Trophoblast cell (in vitro differentiated cells and primary cell): ENCODE measurements around the gene ACTG1.

ENCODE experiments used
- DNase-seq, 2 donors: peaks; one replicate each; pipeline ENCODE4 v3.0.0-alpha.2; 2016
- H2AFZ ChIP-seq: 2 replicates; pipeline ENCODE4 v1.6.1; 2013; ENCODE audit warnings: low read length, moderate library complexity, mild to moderate bottlenecking; ENCODE audit not compliant: insufficient read depth, poor library complexity
- H2AK5ac ChIP-seq: 2 replicates; pipeline ENCODE4 v1.6.1; 2013; ENCODE audit warnings: mild to moderate bottlenecking, low read length
- H2BK120ac ChIP-seq: 2 replicates; pipeline ENCODE4 v1.6.1; 2013; ENCODE audit warnings: low read length, mild to moderate bottlenecking, moderate library complexity; ENCODE audit not compliant: insufficient read depth, poor library complexity
- H2BK12ac ChIP-seq: 2 replicates; pipeline ENCODE4 v1.6.1; 2013; ENCODE audit warnings: mild to moderate bottlenecking, low read length, moderate library complexity
- H2BK5ac ChIP-seq: 2 replicates; pipeline ENCODE4 v1.6.1; 2013; ENCODE audit warnings: low read length, low read depth, moderate library complexity, mild to moderate bottlenecking; ENCODE audit not compliant: poor library complexity
- H3K14ac ChIP-seq: 2 replicates; pipeline ENCODE4 v1.6.1; 2013; ENCODE audit warnings: mild to moderate bottlenecking, low read length
- H3K18ac ChIP-seq: 2 replicates; pipeline ENCODE4 v1.6.1; 2013; ENCODE audit warnings: mild to moderate bottlenecking, low read length
- H3K23ac ChIP-seq: 2 replicates; pipeline ENCODE4 v1.6.1; 2013; ENCODE audit warnings: low read length
- H3K27ac ChIP-seq: 2 replicates; pipeline ENCODE4 v1.5.1; 2013; ENCODE audit warnings: low read depth, mild to moderate bottlenecking, inconsistent platforms, low read length, moderate library complexity
- H3K27me3 ChIP-seq: 2 replicates; pipeline ENCODE4 v1.6.1; 2013; ENCODE audit warnings: inconsistent platforms, mild to moderate bottlenecking, low read length, moderate library complexity; ENCODE audit not compliant: insufficient read depth
- H3K36me3 ChIP-seq, 2 experiments: 1 replicate in 1 of 2; 2 replicates in 1 of 2; pipeline ENCODE4 v1.6.1; 2013; ENCODE audit warnings: low read length in 2 of 2, mild to moderate bottlenecking in 2 of 2, moderate library complexity in 1 of 2; ENCODE audit not compliant: insufficient read depth in 2 of 2, control insufficient read depth in 1 of 2
- H3K4ac ChIP-seq: 2 replicates; pipeline ENCODE4 v1.6.1; 2013; ENCODE audit warnings: low read depth, mild to moderate bottlenecking, low read length, moderate library complexity
- H3K4me1 ChIP-seq, 2 experiments: 1 replicate in 1 of 2; 2 replicates in 1 of 2; pipeline ENCODE4 v1.6.1; 2013; ENCODE audit warnings: low read length in 2 of 2, mild to moderate bottlenecking in 2 of 2, moderate library complexity in 1 of 2; ENCODE audit not compliant: insufficient read depth in 2 of 2, control insufficient read depth in 1 of 2
- H3K4me2 ChIP-seq: 2 replicates; pipeline ENCODE4 v1.6.1; 2013; ENCODE audit warnings: inconsistent platforms, mild to moderate bottlenecking, low read length, moderate library complexity
- H3K4me3 ChIP-seq: 2 replicates; pipeline ENCODE4 v1.5.1; 2013; ENCODE audit warnings: mild to moderate bottlenecking, low read depth, low read length, inconsistent platforms
- H3K79me1 ChIP-seq: one replicate; pipeline ENCODE4 v1.6.1; 2013; ENCODE audit warnings: low read length
- H3K79me2 ChIP-seq: 2 replicates; pipeline ENCODE4 v1.6.1; 2013; ENCODE audit warnings: low read length, mild to moderate bottlenecking; ENCODE audit not compliant: control insufficient read depth, insufficient read depth, poor library complexity
- H3K9ac ChIP-seq: 2 replicates; pipeline ENCODE4 v1.6.1; 2013; ENCODE audit warnings: mild to moderate bottlenecking, low read length
- H3K9me3 ChIP-seq: 2 replicates; pipeline ENCODE4 v1.6.1; 2013; ENCODE audit warnings: low read depth, mild to moderate bottlenecking, control low read depth, inconsistent platforms, low read length; ENCODE audit not compliant: insufficient read depth
- H4K12ac ChIP-seq: 2 replicates; pipeline ENCODE4 v1.6.1; 2013; ENCODE audit warnings: low read depth, mild to moderate bottlenecking, low read length, moderate library complexity
- H4K8ac ChIP-seq: 2 replicates; pipeline ENCODE4 v1.6.1; 2013; ENCODE audit warnings: low read depth, mild to moderate bottlenecking, low read length, moderate library complexity
- H4K91ac ChIP-seq: one replicate; pipeline ENCODE4 v1.6.1; 2013; ENCODE audit warnings: low read depth, mild to moderate bottlenecking, low read length, moderate library complexity
- WGBS: extraction: QIAGEN DNeasy Blood & Tissue Kit; methylation state at CpG from one replicate; pipeline ENCODE4 v1.1.7; 2013; ENCODE audit warnings: missing lambda C conversion rate; ENCODE audit not compliant: insufficient read length, insufficient coverage; ENCODE audit errors: extremely low coverage; 5-methylcytosine and 5-hydroxymethylcytosine counted together

Gene ACTG1

DNA sequence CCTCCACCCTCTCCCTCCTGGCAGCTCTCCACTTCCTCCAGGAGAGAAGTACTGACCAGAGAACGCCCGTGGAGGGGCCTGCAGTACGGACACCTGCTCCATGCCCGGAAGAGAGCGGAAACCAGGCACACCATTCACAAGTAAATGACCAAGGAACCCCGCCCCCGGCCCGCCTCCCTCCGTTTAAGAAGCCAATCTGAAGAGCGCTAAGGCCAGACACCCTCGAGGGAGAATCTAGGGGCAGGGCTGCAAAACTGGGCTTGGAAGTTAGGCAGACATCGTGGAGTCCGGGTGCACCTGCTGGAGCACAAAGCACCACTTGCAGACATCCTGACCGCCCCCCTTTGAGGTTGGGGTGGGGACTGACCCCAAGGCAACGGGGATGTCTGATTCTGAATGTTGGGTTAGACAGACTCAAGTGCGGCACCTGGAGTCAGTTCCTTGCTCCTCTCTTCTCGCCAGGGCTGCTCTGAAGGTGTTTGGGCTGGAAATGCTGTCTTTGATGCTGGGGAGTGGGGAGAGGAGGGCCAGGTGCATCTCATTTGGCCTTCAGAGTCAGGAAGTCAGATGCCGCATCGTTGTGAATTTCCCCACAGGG, 40.5 kb upstream of the ACTG1 start:
- Histone ChIP-seq H3K14ac (no peak overlapping the region), H3K23ac (no peak overlapping the region), H2BK5ac (no peak overlapping the region), H3K27me3 (no peaks in the 10 kb centered on the region), H3K4me3 (peak overlapping the region; percentile 98), H2BK12ac (no peak overlapping the region), H3K4me1 (peaks cover 2 to 15% of the 10 kb centered on the region in 2 experiments), H3K79me2 (peaks cover 9% of the 10 kb centered on the region), H3K79me1 (peaks cover 9% of the 10 kb centered on the region), H3K18ac (no peak overlapping the region), H4K8ac (no peak overlapping the region), H2AK5ac (no peak overlapping the region), H3K4ac (no peak overlapping the region), H2BK120ac (no peak overlapping the region), H3K9me3 (no peaks in the 10 kb centered on the region), H2AFZ (peak overlapping the region; percentile 11), H3K9ac (peak overlapping the region; percentile 90), H4K91ac (peak overlapping the region; percentile 71), H4K12ac (no peak overlapping the region), H3K4me2 (peak overlapping the region; percentile 90), H3K27ac (peak overlapping the region; percentile 75), H3K36me3 (peaks cover 40 to 45% of the 10 kb centered on the region in 2 experiments)
- no CpG with 5 or more reads among the region's 19 CpGs for WGBS
- DNase-seq, result peak; percentile 77 to 78

DNA sequence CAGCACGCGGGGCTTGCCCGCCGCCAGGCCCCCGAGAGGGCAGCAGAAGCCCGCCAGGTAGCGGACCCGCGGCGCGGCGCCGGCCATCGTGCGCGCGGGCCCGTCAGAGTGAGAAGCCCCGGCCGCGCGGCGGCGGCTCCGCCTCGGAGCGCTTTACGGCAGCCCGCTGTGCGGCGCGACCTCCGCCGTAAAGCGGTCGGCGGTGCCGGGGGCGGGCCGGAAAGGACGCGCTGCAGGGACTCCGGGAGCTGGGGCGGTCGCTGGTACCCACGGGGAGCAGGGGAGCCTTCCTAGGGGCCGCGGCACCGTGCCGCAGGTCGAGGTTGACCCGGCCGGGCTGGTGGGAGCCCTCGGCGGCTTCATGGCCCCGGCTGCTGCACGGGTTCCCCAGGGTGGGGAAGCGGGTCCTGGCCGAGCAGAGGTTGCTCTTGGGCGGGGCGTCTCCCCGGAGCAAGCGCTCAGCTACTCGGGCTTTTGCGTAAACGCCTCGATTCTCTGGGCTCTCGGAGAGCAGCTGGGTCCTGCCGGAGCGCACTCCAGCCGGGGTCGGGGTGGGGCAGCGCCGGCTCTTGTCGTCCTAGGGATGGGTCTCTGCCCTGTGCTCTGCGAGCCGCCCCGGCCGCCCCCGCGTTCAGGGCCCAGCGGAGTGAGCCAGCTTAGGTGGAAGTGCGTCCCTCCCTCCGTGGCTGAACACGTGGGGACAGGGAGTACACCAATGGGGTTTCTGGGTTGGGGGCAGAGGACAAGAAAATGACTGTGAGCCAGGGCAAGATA, 39.8 kb upstream of the ACTG1 start, which contains the start of gene FAAP100:
Gene FAAP100 (minus strand): TSS at position 110 of the 774 bp plus-strand sequence. CDS start 23 bp downstream, at position 87.
- peak; percentile 72 to 88 for DNase-seq

DNA sequence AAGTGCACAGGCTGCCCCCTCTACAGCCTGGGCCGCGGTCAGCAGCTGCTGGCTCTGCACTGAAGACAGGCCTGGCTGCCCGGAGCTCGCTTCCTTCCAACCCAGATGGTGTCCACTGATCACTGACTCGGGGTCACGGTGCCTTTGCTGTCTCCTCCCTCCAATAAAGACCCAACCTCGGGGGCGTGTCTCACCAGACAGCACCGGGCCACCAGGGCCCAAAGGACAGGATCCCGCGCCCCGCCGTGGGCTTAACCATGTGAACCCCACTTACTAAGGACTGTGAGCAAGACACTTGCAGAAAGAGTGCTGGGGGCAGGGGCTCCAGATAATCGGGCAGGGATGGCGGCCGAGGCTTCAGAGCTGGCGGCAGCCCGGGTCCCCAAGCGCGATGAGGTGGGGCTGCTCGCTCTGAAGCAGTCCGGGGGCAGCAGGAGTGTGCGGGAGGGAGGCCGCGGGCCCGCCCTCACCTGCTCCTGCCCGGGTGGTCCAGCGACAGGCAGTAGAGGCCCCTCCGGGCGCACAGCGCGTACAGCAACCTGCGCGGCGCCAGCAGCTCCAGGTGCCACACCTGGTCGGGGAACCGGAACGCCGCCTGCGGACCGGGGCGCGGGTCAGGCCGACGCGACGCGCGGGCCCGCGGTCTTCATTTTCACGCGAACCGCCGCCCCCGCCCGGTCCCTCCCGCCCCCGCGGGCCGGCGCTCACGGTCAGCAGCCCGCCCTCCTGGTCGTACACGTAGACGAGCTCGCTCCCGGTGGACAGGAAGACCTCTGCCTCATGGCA, 39.1 kb upstream of the ACTG1 start:
- peak overlapping the region; percentile 74 for H4K12ac ChIP-seq
- H3K14ac ChIP-seq, result peak overlapping the region; percentile 95
- peak overlapping the region; percentile 80 for H2BK120ac ChIP-seq
- peak overlapping the region; percentile 23 for H2AK5ac ChIP-seq
- H4K8ac ChIP-seq, result peak overlapping the region; percentile 97
- H3K23ac ChIP-seq, result no peak overlapping the region
- peak overlapping the region; percentile 91 for H3K9ac ChIP-seq
- H4K91ac ChIP-seq, result peak overlapping the region; percentile 95
- peak overlapping the region; percentile 94 for H2AFZ ChIP-seq
- H3K27me3 ChIP-seq, result no peaks in the 10 kb centered on the region
- peaks cover 40 to 45% of the 10 kb centered on the region in 2 experiments for H3K36me3 ChIP-seq
- peak overlapping the region; percentile 98 for H3K4me3 ChIP-seq
- H3K4ac ChIP-seq, result peak overlapping the region; percentile 86
- no peak overlapping the region for H3K27ac ChIP-seq
- H2BK12ac ChIP-seq, result no peak overlapping the region
- H2BK5ac ChIP-seq, result peak overlapping the region; percentile 70
- peaks cover 2 to 15% of the 10 kb centered on the region in 2 experiments for H3K4me1 ChIP-seq
- peaks cover 9% of the 10 kb centered on the region for H3K79me1 ChIP-seq
- peak overlapping the region; percentile 96 for H3K4me2 ChIP-seq
- WGBS, result no CpG with 5 or more reads among the region's 69 CpGs
- no peaks in the 10 kb centered on the region for H3K9me3 ChIP-seq
- H3K18ac ChIP-seq, result peak overlapping the region; percentile 77
- peaks cover 9% of the 10 kb centered on the region for H3K79me2 ChIP-seq
- DNase-seq, result peak in 1 of 2 donors; percentile 13

More for the DNA sequence above, 39.8 kb upstream of the ACTG1 start, which contains the start of gene FAAP100:
- peak within 1 kb of the TSS; percentile 94 for H2AFZ ChIP-seq
- peak within 1 kb of the TSS; percentile 75 for H3K27ac ChIP-seq
- peaks cover 2 to 15% of the 10 kb centered on the region in 2 experiments for H3K4me1 ChIP-seq
- H3K4me2 ChIP-seq, result peak within 1 kb of the TSS; percentile 96
- no peak within 1 kb of the TSS for H2BK12ac ChIP-seq
- H3K9ac ChIP-seq, result peak within 1 kb of the TSS; percentile 91
- H2BK120ac ChIP-seq, result peak within 1 kb of the TSS; percentile 80
- H3K4me3 ChIP-seq, result peak within 1 kb of the TSS; percentile 98
- no peak within 1 kb of the TSS for H3K23ac ChIP-seq
- no CpG with 5 or more reads among the region's 85 CpGs for WGBS
- peak within 1 kb of the TSS; percentile 95 for H4K91ac ChIP-seq
- H3K14ac ChIP-seq, result peak within 1 kb of the TSS; percentile 95
- no peaks in the 10 kb centered on the region for H3K9me3 ChIP-seq
- H3K79me2 ChIP-seq, result peaks cover 9% of the 10 kb centered on the region
- peak within 1 kb of the TSS; percentile 67 for H2AK5ac ChIP-seq
- H3K18ac ChIP-seq, result peak within 1 kb of the TSS; percentile 83
- H3K79me1 ChIP-seq, result peaks cover 9% of the 10 kb centered on the region
- H3K27me3 ChIP-seq, result no peaks in the 10 kb centered on the region
- H3K4ac ChIP-seq, result peak within 1 kb of the TSS; percentile 86
- peak within 1 kb of the TSS; percentile 70 for H2BK5ac ChIP-seq
- peaks cover 39 to 45% of the 10 kb centered on the region in 2 experiments for H3K36me3 ChIP-seq
- peak within 1 kb of the TSS; percentile 89 for H4K12ac ChIP-seq
- H4K8ac ChIP-seq, result peak within 1 kb of the TSS; percentile 97

DNA sequence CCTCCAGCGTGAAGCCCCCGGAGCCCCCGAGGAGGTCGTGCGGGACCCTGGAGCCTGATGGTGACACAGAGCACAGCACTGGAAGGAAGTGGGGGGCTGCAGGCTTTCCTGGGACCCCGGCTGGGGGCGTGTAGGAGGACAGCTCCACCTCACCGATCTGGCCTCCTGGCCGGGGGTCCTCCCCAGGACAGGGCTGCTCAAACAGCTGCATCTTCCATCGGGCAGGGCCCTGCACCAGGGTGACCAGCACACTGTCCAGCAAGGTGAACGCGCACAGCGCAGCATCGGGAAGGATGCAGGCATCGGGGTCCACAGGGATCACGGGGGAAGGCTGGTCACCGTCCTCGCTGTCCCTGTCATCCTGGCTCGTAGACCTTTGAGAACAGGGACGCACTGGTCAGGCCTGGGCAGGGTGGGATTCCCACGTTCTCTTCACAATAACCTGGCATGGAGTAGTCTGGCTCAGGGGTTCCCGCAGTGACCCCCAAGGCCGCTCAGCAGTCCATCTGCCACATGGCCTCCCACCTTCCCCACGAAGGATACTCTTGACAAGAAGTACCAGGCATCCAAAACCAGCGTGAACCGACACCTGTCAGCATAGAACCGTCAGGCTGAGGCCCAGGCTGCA, 38.3 kb upstream of the ACTG1 start:
- Histone ChIP-seq H2AFZ (no peak overlapping the region), H3K9ac (no peak overlapping the region), H4K8ac (no peak overlapping the region), H3K4me1 (peaks cover 2 to 15% of the 10 kb centered on the region in 2 experiments), H3K23ac (no peak overlapping the region), H4K12ac (no peak overlapping the region), H3K14ac (no peak overlapping the region), H3K27me3 (no peaks in the 10 kb centered on the region), H2BK120ac (no peak overlapping the region), H3K79me1 (peaks cover 9% of the 10 kb centered on the region), H3K9me3 (no peaks in the 10 kb centered on the region), H4K91ac (no peak overlapping the region), H3K27ac (no peak overlapping the region), H3K36me3 (peaks cover 43 to 45% of the 10 kb centered on the region in 2 experiments), H3K4me2 (peak overlapping the region; percentile 96), H2BK12ac (no peak overlapping the region), H3K18ac (peak overlapping the region; percentile 13), H3K4me3 (peak overlapping the region; percentile 98), H3K79me2 (peaks cover 9% of the 10 kb centered on the region), H2AK5ac (no peak overlapping the region), H2BK5ac (no peak overlapping the region), H3K4ac (peak overlapping the region; percentile 9)
- no peak for DNase-seq
- no CpG with 5 or more reads among the region's 27 CpGs for whole genome bisulfite sequencing
